GM19238 (cell line): ENCODE results near the gene CNOT10.

Experiments
- DNase-seq: peaks from one replicate; pipeline ENCODE4 v3.0.0; 2011; ENCODE audit warnings: low spot score; ENCODE audit not compliant: insufficient read length

The CNOT10 gene

DNA sequence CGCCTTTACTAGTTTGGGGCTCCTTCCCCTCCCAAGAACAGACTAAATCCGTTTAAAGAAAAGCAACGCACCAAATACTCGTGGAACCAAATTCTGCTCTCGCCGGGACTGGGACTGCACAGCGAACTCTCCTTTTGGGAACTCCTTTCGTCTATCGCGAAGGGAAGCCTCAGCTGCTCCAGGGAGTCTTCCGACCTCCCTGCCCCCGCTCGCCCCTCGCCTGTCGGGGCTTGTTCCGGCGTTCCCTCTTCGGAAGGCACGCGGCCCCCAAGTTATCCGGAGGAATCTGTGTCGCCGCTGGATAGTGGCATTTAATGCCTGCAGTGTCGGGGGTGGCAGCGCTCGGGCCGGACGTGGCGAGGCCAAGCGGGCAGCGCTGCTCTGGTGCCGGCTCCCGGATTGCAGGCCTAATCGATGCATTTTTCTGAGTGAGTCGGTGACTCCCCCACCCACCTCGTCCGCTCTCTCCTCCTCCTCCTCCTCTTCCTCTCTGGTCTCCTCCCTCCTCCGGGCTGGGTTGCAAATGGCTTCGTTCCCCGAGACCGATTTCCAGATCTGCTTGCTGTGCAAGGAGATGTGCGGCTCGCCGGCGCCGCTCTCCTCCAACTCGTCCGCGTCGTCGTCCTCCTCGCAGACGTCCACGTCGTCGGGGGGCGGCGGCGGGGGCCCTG, 132.7 kb downstream of the CNOT10 start, which contains the start of gene TRIM71:
TRIM71 (plus strand) TSS at position 440 of the 671 bp plus-strand sequence; CDS start at position 524, 84 bp downstream.
- no peak for DNase-seq

DNA sequence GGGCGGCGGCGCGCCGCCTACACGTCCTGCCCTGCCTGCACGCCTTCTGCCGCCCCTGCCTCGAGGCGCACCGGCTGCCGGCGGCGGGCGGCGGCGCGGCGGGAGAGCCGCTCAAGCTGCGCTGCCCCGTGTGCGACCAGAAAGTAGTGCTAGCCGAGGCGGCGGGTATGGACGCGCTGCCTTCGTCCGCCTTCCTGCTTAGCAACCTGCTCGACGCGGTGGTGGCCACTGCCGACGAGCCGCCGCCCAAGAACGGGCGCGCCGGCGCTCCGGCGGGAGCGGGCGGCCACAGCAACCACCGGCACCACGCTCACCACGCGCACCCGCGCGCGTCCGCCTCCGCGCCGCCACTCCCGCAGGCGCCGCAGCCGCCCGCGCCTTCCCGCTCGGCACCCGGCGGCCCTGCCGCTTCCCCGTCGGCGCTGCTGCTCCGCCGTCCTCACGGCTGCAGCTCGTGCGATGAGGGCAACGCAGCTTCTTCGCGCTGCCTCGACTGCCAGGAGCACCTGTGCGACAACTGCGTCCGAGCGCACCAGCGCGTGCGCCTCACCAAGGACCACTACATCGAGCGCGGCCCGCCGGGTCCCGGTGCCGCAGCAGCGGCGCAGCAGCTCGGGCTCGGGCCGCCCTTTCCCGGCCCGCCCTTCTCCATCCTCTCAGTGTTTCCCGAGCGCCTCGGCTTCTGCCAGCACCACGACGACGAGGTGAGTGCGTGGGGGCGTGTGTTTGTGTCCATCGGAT, 133.4 kb downstream of the CNOT10 start:
- no peak for DNase-seq

- no peak for DNase-seq
Observed at GRCh38 chr3:32818970-32819511, 134.1 kb downstream of the CNOT10 start.

GRCh38 chr3:32819551-32820348, 134.8 kb downstream of the CNOT10 start:
- DNase-seq = no peak

DNA sequence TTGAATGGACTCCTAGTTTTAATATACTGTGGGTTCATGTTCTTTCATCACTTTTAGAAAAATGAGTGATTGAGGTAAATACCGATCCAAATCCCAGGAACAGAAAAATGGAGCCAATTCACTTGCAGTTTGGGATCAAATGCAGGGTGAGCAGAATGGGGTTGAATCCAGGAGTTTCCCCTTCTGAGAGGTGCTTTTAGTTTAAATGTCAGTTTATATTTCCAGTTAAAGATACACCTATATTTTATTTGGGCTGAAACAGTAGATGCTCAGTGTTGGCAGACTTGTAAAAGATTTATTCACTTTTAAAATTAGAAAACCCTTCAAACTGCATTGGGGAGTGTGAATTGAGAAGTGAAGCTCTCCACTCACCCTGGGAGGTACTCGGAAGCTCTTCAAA, 135.4 kb downstream of the CNOT10 start:
- no peak for DNase-seq

DNA sequence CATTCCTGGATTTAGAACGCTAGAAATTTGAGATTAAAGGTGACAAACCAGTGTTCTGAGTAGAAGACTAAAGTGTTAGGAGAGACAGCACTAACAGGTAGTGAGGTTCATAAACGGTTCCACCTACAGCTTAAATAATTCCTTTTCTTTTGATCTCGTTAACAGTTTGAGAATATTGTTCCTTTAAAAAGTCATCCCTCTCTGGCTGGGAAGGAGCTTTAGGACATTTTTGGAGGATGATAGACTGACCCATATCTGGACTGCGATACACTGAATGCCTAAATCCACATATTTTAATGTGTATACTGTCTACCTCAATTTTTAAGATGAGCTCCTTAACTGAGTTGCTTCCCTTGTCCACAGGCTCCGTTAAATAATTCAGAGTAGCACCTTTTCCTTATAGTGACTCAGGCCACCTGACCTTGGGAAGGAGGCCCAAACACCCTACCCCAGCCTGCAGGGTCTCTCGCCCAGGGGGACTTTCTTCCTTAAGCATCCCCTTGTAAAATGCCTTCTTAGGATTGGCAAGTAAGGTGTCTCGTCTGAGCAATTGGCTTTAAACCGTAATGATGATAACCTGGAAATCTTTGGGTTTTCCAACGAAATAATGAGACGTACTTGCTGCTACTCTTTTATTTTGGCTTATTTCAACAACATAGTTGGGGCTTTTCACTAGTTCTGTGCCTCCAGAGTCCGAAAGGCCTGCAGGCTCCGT, 136.1 kb downstream of the CNOT10 start:
- DNase-seq = no peak

DNA sequence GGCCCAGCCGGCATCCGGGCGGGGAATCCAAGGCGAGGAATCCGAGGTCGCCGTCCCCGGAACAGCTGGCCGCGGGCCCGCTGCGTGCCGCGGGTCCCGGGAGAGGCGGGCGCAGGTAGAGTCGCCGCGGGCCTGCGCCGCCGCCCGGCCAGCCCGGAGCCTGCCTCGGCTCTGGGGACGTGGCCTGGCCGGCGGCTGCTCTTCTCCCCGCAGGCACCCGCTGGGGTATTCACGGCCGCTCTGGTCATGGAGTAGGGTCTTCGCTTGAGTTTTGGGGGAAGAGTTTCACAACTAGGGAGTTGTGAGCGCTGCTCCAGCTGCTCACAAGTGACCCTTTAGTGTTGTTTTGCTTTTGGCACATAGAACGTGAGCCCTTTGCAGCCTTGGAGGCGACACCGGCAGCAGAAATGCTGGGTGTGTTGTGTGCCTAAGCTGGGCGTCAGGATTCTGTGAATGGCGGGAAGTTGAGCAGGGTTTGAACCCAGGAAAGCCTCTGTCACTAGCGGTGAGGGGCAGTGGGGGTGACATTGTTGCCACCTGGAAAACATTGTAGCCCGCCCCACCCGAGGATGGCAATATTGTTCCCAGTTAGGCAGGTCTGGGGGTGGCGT, 136.8 kb downstream of the CNOT10 start:
- no peak for DNase-seq

- DNase-seq = no peak
Observed at GRCh38 chr3:32822609-32823498, 137.9 kb downstream of the CNOT10 start.
